Astrocyte of the spinal cord (primary cell): ENCODE data around the gene COLEC11.
A peak's percentile ranks its signal among the peaks of the same experiment; 100 is the strongest.

Experiments used
- DNase-seq: peaks from one replicate; pipeline ENCODE4 v3.0.0; 2011; ENCODE audit warnings: low read depth, low spot score
- H3K4me3 ChIP-seq: 2 replicates; pipeline ENCODE4 v1.5.1; 2011; ENCODE audit warnings: low read depth, mild to moderate bottlenecking, low read length, moderate library complexity
- CTCF ChIP-seq: IDR thresholded peaks from 2 replicates; pipeline ENCODE4 v1.5.1; 2012; ENCODE audit warnings: low read depth, mild to moderate bottlenecking, low read length, inconsistent platforms
- in situ Hi-C: cut with HindIII; loops from 2 replicates; pipeline ENCODE4 v1.10.0; 2017; ENCODE audit warnings: low sequenced_read_pairs

The COLEC11 gene

DNA sequence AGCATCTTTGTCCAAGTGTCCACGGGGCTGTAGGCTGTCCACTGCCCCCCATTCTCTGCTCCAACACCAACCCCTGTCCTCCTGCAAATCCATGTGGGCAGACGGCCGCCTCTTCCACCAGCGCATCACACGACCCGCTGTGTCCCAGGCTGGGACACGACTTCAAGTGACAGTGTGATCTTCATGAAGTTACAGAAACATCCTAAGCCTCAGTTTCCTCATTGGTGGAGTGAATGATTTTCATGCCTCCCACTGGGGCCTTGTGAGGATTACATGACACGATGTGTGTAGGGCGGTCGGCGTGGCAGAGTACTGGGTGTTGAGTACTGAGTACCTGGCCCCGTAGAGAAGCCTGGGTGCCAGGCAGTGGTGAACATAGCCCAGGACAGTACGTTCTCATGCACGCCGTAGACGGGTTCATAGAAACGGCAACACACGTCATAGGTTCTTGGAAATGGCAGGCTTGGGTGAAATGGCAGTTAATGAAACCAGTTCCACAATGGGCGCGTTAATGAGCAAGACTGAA lies 53.8 kb downstream of the COLEC11 start:
- in situ Hi-C loops, result no loop called here
- DNase-seq, result no peak
- TF ChIP-seq CTCF, result no peak
- H3K4me3 ChIP-seq, result no peak overlapping the region

DNA sequence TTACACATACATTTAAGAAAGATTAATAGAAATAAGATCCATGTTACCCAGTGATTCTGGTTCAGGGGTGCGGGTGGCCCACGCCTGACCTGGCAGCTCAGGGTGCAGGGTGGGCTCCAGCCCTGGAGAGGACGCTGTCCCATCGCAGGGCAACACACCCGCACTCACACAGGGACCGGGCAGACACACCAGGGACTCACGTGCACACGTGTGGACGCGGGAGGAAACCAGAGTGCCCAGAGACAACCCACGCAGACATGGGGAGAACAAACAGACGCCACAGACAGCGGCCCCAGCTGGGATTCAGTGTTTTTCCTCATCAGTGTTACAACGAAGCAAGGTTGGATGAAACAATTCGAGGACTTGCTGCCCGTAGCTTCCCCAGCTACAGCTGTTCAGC lies 54.7 kb downstream of the COLEC11 start:
- no peak overlapping the region for H3K4me3 ChIP-seq
- TF ChIP-seq CTCF, result no peak
- in situ Hi-C loops, result no loop called here
- DNase-seq, result no peak

GRCh38 chr2:3650140-3650920 lies 55.4 kb downstream of the COLEC11 start:
- H3K4me3 ChIP-seq, result no peak overlapping the region
- in situ Hi-C loops, result no loop called here
- no peak for TF ChIP-seq CTCF
- DNase-seq, result no peak

- peak overlapping the region; percentile 30 for H3K4me3 ChIP-seq
- TF ChIP-seq CTCF, result no peak
- in situ Hi-C loops, result no loop called here
- peak; percentile 38 for DNase-seq
Measured at GRCh38 chr2:3651691-3652648, 57.1 kb downstream of the COLEC11 start.

GRCh38 chr2:3652896-3653625 lies 58.1 kb downstream of the COLEC11 start:
- TF ChIP-seq CTCF, result no peak
- DNase-seq, result no peak
- in situ Hi-C loops, result no loop called here
- H3K4me3 ChIP-seq, result no peak overlapping the region

DNA sequence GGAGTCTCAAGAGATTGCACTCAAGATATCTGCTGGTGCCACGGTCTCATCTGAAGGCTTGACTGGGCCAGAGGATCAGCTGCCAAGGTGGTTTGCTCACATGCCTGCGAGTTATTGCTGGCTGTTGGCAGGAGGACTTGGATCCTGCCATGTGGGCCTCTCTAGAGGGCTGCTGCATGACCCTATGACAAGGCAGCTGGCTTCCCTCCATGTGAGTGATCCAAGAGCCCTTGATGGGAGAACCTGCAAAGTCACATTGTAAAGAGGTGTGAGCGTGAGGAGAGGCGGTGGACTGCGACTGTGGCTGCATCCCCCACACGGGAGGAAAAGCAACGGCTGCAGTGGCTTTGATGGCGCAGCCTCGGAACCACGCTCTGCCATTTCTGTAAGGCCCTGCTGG lies 59.1 kb downstream of the COLEC11 start:
- no peak overlapping the region for H3K4me3 ChIP-seq
- in situ Hi-C loops, result no loop called here
- DNase-seq, result no peak
- no peak for TF ChIP-seq CTCF
